ENCODE results near the gene ZNF333. TPM values are rescaled to one million over a fixed set of nuclear protein-coding genes. Genes with fewer than 3 reads are reported as not detected.

The ZNF333 gene
- total RNA-seq, 2 donors from 2014 or later = 57.1 to 59.0 TPM

DNA sequence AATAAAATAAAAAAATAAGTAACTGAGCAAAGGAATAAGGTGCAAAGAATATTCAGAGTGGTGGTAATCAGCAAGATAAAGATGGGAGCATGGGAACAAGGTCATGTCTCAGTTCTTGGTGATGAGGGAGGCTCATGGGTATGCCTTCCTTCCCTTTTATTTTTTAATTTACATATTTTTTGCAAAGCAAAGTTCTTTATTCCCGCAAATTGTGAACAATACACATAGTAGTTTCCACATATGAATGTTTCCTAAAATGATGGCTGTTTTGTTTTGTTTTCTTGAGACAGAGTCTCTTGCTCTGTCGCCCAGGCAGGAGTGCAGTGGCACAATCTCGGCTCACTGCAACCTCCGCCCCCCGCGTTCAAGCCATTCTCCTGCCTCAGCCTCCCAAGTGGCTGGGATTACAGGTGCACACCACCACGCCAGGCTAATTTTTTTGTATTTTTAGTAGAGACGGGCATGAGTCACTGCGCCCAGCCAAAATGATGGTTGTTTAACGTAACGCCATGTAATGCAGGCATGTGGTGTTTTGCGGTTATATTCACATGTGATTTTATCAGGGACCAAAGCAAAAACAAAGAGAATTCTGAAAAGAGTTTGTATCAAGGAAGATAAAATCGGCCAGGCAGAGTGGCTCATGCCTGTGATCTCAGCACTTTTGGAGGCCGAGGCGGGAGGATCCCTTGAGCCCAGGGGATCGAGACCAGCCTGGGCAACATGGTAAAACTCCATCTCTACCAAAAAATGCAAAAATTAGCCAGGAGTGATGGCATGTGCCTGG, 93.0 kb downstream of the ZNF333 start:
- DNase-seq (ENCODE audit: low spot score) = no peak
- no peak for ATAC-seq (ENCODE audit: insufficient number of reproducible peaks, low FRiP score, low read depth)
- no peaks in the 10 kb centered on the region for H3K27me3 ChIP-seq (replicated peaks; ENCODE audit: insufficient read depth)
- TF ChIP-seq, protein P1, sequence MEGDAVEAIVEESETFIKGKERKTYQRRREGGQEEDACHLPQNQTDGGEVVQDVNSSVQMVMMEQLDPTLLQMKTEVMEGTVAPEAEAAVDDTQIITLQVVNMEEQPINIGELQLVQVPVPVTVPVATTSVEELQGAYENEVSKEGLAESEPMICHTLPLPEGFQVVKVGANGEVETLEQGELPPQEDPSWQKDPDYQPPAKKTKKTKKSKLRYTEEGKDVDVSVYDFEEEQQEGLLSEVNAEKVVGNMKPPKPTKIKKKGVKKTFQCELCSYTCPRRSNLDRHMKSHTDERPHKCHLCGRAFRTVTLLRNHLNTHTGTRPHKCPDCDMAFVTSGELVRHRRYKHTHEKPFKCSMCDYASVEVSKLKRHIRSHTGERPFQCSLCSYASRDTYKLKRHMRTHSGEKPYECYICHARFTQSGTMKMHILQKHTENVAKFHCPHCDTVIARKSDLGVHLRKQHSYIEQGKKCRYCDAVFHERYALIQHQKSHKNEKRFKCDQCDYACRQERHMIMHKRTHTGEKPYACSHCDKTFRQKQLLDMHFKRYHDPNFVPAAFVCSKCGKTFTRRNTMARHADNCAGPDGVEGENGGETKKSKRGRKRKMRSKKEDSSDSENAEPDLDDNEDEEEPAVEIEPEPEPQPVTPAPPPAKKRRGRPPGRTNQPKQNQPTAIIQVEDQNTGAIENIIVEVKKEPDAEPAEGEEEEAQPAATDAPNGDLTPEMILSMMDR (IDR thresholded peaks at IDR 0.05) = no peak
- no peaks in the 10 kb centered on the region for H3K36me3 ChIP-seq
- no peak overlapping the region for H3K27ac ChIP-seq
- no peaks in the 10 kb centered on the region for H3K4me1 ChIP-seq (ENCODE audit: control insufficient read depth in 1 of 2, low read depth in 2 of 2)
- no peaks in the 10 kb centered on the region for H3K9me3 ChIP-seq
- no peak overlapping the region for H3K4me3 ChIP-seq

Other genes with a start within 250 kb of the ZNF333 start
- 1 to 10 TPM in 1 of 2 donors, not detected in 1; 2.8 TPM for gene PTGER1, start 214.7 kb upstream of the ZNF333 start, total RNA-seq
- gene GIPC1, start 193.9 kb upstream of the ZNF333 start, total RNA-seq = 10 to 100 TPM; 56.4 to 77.8 TPM
- gene DNAJB1, start 171.7 kb upstream of the ZNF333 start, total RNA-seq = 10 to 100 TPM; 50.1 to 50.6 TPM
- gene TECR, start 160.5 kb upstream of the ZNF333 start, total RNA-seq = 10 to 100 TPM; 35.6 to 37.6 TPM
- gene NDUFB7, start 118.0 kb upstream of the ZNF333 start, total RNA-seq = 100 to 1,000 TPM; 179 to 251 TPM
- gene CLEC17A, start 107.0 kb upstream of the ZNF333 start, total RNA-seq = not detected
- gene ADGRE3, start 15.2 kb upstream of the ZNF333 start, total RNA-seq = not detected
- 1 to 10 TPM; 8.3 to 9.9 TPM for gene ADGRE2, start 88.5 kb downstream of the ZNF333 start, total RNA-seq
- gene OR7A5, start 145.1 kb downstream of the ZNF333 start, total RNA-seq = not detected
- not detected for gene OR7C1, start 145.1 kb downstream of the ZNF333 start, total RNA-seq
- gene OR7A10, start 158.9 kb downstream of the ZNF333 start, total RNA-seq = not detected
- not detected for gene OR7A17, start 196.1 kb downstream of the ZNF333 start, total RNA-seq

Measured in thoracic aorta (tissue), 2 donors.